GM12874 (cell line): ENCODE data around the gene NAGA.

ENCODE experiments used
- CTCF ChIP-seq: IDR thresholded peaks from 2 replicates; pipeline ENCODE4 v1.5.1; 2011; ENCODE audit warnings: low read depth, mild to moderate bottlenecking, control low read depth, low read length, moderate library complexity; ENCODE audit not compliant: insufficient read depth

Gene NAGA

GRCh38 chr22:42022162-42022847 lies 48.3 kb downstream of the NAGA start:
- TF ChIP-seq CTCF: no peak

- no peak for TF ChIP-seq CTCF
These were observed 49.0 kb downstream of the NAGA start for GRCh38 chr22:42021571-42021970.

GRCh38 chr22:42018224-42018623 lies 52.4 kb downstream of the NAGA start:
- no peak for TF ChIP-seq CTCF

GRCh38 chr22:42016111-42016510 lies 54.5 kb downstream of the NAGA start:
- TF ChIP-seq CTCF: no peak

GRCh38 chr22:42013385-42013784 lies 57.2 kb downstream of the NAGA start:
- no peak for TF ChIP-seq CTCF

GRCh38 chr22:42010778-42011177 lies 59.8 kb downstream of the NAGA start:
- no peak for TF ChIP-seq CTCF
